Memory B cell (primary cell): ENCODE results near the gene CD200R1L.

Source experiments
- ATAC-seq: fragments of 150-1000 bp; cut with Tn5 transposase; 2 replicates; pipeline ENCODE4 v1.10.0; 2021; ENCODE audit warnings: low read depth, mild to moderate bottlenecking, moderate library complexity
- DNase-seq, 2 donors: peaks; one replicate each; pipeline ENCODE4 v3.0.0; 2022; ENCODE audit warnings: low spot score in 2 of 2
- H3K27ac Mint-ChIP-seq: one replicate; pipeline ENCODE4 v1.8.0; 2022; ENCODE audit warnings: mild to moderate bottlenecking, moderate library complexity, mixed read lengths
- H3K27me3 Mint-ChIP-seq: one replicate; pipeline ENCODE4 v1.8.0; 2022; ENCODE audit warnings: mixed read lengths
- H3K36me3 Mint-ChIP-seq: one replicate; pipeline ENCODE4 v1.8.0; 2022; ENCODE audit warnings: mild to moderate bottlenecking, mixed read lengths
- H3K4me1 Mint-ChIP-seq: one replicate; pipeline ENCODE4 v1.8.0; 2022; ENCODE audit warnings: mixed read lengths
- H3K4me3 Mint-ChIP-seq: one replicate; pipeline ENCODE4 v1.8.0; 2022; ENCODE audit warnings: mild to moderate bottlenecking, moderate library complexity, mixed read lengths
- H3K9me3 Mint-ChIP-seq: one replicate; pipeline ENCODE4 v1.8.0; 2022; ENCODE audit warnings: mixed read lengths

CD200R1L gene

DNA sequence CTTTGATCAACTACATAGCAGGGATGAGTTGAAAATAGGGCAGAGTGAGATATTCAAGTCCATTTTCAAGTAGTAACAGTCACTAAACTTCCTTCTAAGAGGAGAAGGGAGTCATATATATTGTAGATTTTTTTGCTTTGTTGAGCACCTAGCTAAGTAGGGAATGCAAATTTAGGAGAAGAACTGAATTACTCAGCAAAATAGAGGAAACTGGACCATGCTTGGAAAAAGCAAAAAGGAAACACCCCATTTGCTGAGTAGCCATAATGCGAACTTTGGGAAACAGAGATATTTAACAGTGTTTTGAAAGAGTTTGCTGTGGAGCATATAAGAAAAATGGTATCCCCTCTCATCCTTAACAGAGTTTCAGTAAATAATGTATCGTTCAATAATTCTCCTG, 54.9 kb downstream of the CD200R1L start:
- Mint-ChIP-seq H3K4me3 (no peak overlapping the region), H3K4me1 (peaks cover 14% of the 10 kb centered on the region), H3K9me3 (no peaks in the 10 kb centered on the region), H3K27me3 (no peaks in the 10 kb centered on the region), H3K36me3 (no peaks in the 10 kb centered on the region), H3K27ac (no peak overlapping the region)
- ATAC-seq = no peak
- DNase-seq = no peak

DNA sequence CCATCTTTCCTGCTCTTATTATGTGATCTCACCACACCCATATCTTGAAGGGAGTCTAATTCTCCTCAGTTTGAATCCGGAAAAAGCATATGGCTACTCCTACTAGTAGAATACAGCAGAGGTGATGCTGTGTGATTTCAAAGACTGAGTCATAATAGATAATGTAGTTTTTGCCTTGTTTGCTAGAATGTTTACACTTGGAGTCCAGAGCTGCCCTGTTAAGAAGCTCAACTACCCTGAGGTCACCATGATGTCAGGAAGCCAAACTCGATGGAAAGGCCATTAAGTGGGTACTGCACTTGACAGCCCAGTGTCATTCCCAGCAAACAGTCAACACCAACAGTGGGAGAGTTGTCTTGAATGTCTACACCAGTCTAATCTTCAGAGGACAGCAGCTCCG, 56.9 kb downstream of the CD200R1L start:
- no peaks in the 10 kb centered on the region for H3K9me3 Mint-ChIP-seq
- DNase-seq (no peak), ATAC-seq (no peak)
- no peaks in the 10 kb centered on the region for H3K27me3 Mint-ChIP-seq
- H3K27ac Mint-ChIP-seq = no peak overlapping the region
- H3K36me3 Mint-ChIP-seq = no peaks in the 10 kb centered on the region
- no peak overlapping the region for H3K4me3 Mint-ChIP-seq
- peaks cover 13% of the 10 kb centered on the region for H3K4me1 Mint-ChIP-seq

DNA sequence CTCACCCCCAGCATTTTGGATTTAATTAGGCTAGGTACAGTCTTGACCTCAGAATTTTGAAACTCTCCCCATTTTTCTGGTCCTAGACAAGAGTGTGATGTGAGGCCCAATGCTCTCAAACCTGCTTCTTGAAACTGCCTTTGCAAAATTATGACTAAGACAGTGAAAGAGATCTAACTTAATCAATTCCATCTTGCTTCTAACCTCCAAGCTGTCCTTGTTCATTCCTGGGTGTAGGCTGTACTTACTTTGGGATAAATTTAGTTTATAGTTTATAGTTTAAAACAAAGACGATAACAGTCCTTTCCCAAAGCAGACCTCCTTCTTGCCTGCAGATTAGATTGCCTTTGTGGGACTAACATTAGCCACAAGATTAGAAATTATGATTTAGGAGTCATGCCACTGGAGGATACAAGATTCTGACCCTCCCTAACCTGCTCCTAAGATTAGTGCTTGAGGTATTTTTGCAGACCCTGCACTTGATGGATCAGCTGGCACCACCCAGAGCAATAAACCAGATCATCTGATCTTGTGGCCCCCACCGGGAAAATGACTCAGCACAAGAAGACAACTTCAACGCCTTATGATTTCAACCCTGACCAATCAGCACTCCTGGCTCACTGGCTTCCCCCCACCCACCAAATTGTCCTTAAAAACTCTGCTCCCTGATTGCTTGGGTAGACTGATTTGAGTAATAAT, 59.6 kb downstream of the CD200R1L start:
- Mint-ChIP-seq H3K9me3 (no peaks in the 10 kb centered on the region), H3K4me1 (no peaks in the 10 kb centered on the region), H3K4me3 (no peak overlapping the region), H3K27ac (no peak overlapping the region), H3K27me3 (no peaks in the 10 kb centered on the region), H3K36me3 (no peaks in the 10 kb centered on the region)
- DNase-seq (no peak), ATAC-seq (no peak)

DNA sequence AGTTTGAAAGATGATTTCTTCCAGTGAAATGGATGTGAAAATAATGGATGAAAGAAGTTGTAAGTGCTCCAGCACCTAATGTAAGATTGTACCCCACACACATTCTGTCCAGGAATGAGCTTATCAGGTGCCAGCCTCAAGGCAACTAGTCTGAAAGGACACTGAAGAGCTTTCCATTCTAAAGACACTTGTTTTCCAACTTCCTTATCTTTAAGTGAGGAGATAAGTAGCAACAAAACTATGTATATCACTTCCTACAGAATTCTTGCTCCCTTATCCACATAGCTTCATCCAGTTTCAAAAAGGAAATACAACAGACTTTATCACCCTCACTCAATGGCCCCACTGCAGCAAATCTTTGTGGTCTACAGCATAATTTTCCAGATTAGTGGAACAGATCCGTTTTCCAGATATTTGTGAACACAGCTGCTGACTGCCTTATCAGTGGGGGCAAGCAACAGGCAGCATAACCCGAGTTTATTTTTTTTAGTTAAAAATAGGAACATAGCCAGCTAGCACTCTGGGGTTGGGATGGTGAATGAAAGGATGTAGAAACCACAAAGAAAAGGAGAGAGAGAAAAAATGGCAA, 60.6 kb downstream of the CD200R1L start:
- Mint-ChIP-seq H3K4me1 (no peaks in the 10 kb centered on the region), H3K27ac (no peak overlapping the region), H3K36me3 (no peaks in the 10 kb centered on the region), H3K4me3 (no peak overlapping the region), H3K9me3 (no peaks in the 10 kb centered on the region), H3K27me3 (no peaks in the 10 kb centered on the region)
- no peak for DNase-seq
- no peak for ATAC-seq

DNA sequence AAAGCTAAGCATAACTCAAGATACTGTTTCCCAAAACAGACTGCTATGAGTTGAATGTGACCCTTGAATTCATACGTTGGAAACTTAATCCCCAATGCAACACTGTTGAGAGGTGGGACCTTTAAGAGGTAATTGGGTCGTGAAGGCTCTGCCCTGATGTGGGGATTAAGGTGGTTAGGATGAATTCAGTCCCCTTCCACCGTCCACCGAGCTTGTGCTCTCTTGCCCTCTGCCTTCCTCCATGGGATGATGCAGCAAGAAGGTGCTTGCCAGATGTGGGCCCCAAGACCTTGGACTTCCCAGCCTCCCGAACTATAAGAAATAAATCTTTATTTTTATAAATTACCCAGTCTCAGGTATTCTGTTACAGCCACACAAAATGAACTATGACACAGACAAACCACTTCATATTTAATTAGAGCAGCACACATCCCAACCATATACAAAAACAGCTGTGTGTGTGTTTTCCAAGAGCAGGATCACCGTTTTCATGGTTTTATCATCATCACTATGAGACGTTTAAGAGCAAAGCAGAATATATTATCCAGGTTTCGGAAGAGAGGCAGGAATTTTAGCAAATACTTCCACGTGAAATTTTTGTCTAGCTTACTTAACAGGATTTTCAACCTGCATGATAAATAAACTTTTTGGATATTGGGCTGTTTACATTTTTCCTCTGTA, 61.2 kb downstream of the CD200R1L start:
- Mint-ChIP-seq H3K36me3 (no peaks in the 10 kb centered on the region), H3K27ac (no peak overlapping the region), H3K4me3 (no peak overlapping the region), H3K9me3 (no peaks in the 10 kb centered on the region), H3K4me1 (no peaks in the 10 kb centered on the region), H3K27me3 (no peaks in the 10 kb centered on the region)
- DNase-seq (no peak), ATAC-seq (no peak)

DNA sequence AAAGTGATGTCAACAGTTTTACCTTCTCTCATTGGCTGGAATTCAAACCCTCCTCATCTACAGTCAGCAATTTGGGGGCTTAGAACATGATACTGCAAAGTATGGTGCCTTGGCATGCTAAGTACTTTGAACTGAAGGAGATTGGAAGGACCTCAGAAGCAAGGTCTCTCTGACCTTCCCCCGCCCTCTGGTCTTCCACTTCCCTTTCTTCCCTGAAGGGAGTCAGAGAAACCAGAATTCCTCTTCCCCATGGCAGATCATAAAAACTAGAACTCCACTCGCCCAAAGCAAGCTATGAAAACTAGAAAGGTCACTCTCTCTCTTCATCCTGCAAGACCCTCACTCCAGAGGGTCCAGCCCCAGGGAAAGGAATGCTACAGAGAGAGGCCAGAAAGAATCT, 64.2 kb downstream of the CD200R1L start:
- peaks cover 9% of the 10 kb centered on the region for H3K4me1 Mint-ChIP-seq
- no peak for ATAC-seq
- DNase-seq = no peak
- no peaks in the 10 kb centered on the region for H3K36me3 Mint-ChIP-seq
- H3K4me3 Mint-ChIP-seq = no peak overlapping the region
- no peak overlapping the region for H3K27ac Mint-ChIP-seq
- no peaks in the 10 kb centered on the region for H3K27me3 Mint-ChIP-seq
- no peaks in the 10 kb centered on the region for H3K9me3 Mint-ChIP-seq

DNA sequence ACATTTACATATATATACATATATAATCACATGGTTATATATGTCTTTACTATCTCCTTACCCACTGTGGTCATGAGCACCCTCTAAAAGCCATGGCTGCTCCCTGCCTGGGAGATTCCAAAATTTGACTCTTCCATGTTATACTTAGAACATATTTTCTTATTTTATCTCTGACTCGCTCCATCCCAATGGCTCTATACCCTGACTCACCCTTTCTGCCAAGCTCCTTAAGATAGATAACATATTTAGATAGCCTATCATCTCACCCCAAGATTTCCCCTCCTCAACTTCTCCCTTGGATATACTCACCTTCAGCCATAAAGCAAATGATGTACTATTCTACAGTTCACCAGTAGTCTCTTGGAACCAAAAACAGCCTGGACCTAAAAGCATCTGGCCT, 65.1 kb downstream of the CD200R1L start:
- Mint-ChIP-seq H3K4me1 (peaks cover 13% of the 10 kb centered on the region), H3K27ac (no peak overlapping the region), H3K36me3 (no peaks in the 10 kb centered on the region), H3K4me3 (no peak overlapping the region), H3K9me3 (no peaks in the 10 kb centered on the region), H3K27me3 (no peaks in the 10 kb centered on the region)
- no peak for DNase-seq
- no peak for ATAC-seq

DNA sequence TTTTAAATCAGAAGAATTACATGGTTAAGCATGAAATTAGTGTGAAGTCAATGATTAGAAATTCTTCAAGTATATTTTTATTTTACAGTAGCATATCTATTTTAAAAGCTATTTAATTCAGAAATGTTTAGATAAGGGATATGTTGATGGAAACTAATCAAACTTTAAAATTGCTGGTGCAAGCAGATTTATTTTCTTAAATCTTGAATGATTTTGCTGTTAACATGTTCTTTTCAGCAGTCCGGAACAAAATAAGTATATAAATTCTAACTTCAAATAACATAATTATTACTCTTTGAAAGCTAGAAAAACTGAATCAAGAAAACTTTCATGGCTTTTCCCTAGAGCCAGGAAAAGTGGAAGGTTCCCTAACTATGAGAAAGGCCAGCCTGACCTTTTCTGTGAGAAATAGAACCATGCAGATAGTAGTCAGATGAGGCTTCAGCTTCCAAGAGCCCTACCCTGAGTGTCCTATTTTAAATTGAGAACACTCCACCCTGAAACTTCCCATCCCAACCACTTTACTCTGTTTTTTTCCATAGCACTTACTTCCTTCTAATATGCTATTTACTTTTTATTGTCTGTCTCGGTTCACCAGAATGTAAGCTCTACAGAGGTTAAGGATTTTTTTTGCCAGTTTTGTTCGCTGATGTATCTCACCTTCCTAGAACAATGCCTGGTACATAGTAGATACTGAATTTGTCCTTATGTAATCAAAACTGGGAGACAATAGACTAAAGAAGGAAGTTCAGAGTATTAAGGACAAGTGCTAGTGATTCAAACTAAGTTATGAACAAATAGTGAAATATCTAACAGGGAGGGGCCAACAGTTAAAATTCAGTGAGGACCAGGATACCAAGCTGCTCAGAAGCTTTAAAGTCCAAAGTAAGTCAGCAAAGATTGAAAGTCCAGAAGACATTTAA, 66.8 kb downstream of the CD200R1L start:
- H3K4me1 Mint-ChIP-seq = peaks cover 23% of the 10 kb centered on the region
- H3K36me3 Mint-ChIP-seq = no peaks in the 10 kb centered on the region
- DNase-seq (no peak), ATAC-seq (no peak)
- H3K9me3 Mint-ChIP-seq = no peaks in the 10 kb centered on the region
- H3K27ac Mint-ChIP-seq = peak overlapping the region; percentile 12
- H3K4me3 Mint-ChIP-seq = no peak overlapping the region
- no peaks in the 10 kb centered on the region for H3K27me3 Mint-ChIP-seq

DNA sequence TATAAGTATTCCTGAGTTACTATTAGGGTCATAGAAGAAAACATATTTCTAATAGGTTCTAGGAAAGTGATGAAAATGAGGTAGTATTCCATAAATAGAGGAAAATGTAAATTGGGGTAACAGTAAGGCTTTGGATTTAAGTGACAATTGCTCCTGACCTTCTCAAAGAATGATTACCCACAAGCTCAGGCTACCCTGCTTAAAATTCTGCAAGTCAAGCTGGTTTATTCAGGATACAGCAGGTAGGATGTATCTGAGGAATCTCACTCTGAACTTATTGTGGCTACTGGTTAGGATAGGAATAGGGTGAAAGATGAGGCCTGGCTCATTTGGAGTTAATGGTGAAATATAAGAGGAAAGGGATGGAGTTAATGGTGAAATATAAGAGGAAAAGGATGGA, 67.7 kb downstream of the CD200R1L start:
- no peak for ATAC-seq
- H3K27me3 Mint-ChIP-seq = no peaks in the 10 kb centered on the region
- no peak for DNase-seq
- peaks cover 31% of the 10 kb centered on the region for H3K4me1 Mint-ChIP-seq
- H3K4me3 Mint-ChIP-seq = no peak overlapping the region
- H3K9me3 Mint-ChIP-seq = no peaks in the 10 kb centered on the region
- no peak overlapping the region for H3K27ac Mint-ChIP-seq
- H3K36me3 Mint-ChIP-seq = no peaks in the 10 kb centered on the region

DNA sequence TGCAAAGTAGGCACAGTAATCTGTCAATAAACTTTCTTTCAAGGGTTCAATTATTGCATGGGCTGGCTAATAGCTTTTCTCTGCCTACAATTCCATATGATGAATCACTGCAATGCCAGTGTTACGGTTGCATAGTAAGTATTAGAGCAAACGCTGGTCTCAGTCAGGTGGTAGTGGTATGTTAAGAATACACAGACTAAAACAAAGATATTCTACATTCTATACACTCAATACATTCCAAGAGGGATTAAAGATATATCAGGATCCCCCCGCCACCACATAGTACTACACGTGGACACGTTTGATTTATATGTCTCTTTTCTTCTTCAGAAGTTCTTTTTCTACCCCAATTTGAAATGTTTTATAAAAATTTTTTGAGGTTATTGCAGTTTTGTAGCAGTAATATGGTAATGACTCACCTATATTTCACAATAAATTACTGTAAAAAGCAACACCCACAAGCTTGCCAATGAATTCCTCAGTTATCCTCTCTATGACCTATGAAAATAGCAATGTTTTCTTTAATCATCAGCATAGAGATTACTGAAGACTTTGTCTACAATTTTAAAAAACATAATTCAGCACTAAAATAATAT, 68.2 kb downstream of the CD200R1L start:
- Mint-ChIP-seq H3K4me1 (peaks cover 34% of the 10 kb centered on the region), H3K27me3 (no peaks in the 10 kb centered on the region), H3K9me3 (no peaks in the 10 kb centered on the region), H3K36me3 (no peaks in the 10 kb centered on the region), H3K27ac (no peak overlapping the region), H3K4me3 (no peak overlapping the region)
- no peak for ATAC-seq
- DNase-seq = no peak

DNA sequence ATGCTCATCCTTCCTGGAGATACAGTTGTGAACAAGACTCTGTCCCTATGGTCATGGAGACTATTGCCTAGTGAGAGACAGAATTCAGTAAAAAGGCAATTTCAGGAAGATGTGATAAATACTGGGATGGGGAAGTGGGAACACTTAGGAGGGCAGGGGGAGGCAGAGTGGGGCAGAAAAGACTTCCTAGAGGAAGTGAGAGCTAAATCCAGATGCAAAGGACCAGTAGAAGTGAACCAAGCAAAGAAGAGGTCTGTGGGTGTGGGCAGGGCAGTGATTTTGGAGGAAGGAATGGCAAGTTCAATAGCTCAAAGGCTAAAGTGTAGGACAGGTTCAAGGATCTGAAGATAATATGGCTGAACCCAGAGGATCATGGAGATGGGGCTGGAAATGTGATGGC, 68.9 kb downstream of the CD200R1L start:
- no peak for DNase-seq
- no peak for ATAC-seq

DNA sequence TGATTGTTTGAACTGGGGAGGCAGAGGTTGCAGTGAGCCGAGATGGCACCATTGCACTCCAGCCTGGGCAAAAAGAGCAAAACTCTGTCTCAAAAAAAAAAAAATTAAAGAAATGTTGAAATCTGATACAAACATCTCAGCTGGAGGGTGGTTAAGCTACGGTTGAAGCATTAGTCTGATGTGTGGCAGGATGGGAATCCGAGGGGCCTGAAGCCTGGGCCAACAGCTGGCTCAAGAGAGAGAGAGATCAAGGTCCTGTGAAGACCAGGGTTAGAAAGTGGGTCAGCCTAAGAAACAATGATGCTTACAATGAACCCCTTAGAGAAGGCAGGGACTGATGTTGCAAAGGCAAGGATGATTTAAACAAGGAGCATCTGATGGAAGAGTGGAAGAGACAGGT, 69.8 kb downstream of the CD200R1L start:
- H3K9me3 Mint-ChIP-seq = no peaks in the 10 kb centered on the region
- no peaks in the 10 kb centered on the region for H3K36me3 Mint-ChIP-seq
- no peak for ATAC-seq
- H3K4me1 Mint-ChIP-seq = peaks cover 43% of the 10 kb centered on the region
- no peak for DNase-seq
- no peaks in the 10 kb centered on the region for H3K27me3 Mint-ChIP-seq
- no peak overlapping the region for H3K4me3 Mint-ChIP-seq
- no peak overlapping the region for H3K27ac Mint-ChIP-seq

More for the DNA sequence above, 68.9 kb downstream of the CD200R1L start:
- peak overlapping the region; percentile 2 for H3K27ac Mint-ChIP-seq
- H3K36me3 Mint-ChIP-seq = no peaks in the 10 kb centered on the region
- no peaks in the 10 kb centered on the region for H3K9me3 Mint-ChIP-seq
- H3K4me3 Mint-ChIP-seq = no peak overlapping the region
- no peaks in the 10 kb centered on the region for H3K27me3 Mint-ChIP-seq
- H3K4me1 Mint-ChIP-seq = peaks cover 36% of the 10 kb centered on the region

DNA sequence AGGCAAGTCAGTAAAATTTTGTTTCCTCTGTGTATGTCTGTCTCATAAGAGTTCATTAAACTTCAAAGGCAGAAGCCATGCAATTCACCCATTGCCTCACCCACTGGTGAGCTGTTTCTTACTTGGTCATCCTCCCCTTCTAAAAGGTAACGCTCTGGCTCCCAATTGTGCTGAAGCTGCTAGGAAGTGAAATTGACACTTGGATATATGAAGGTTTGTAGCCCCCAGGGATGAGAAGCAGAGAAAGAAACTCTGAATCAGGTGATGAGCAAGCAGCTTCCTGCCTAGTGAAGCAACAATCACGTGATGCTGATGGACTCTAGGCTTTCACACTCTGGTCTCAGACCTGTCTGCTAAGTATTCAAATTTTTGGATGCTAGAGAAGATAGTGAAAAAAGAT, 70.7 kb downstream of the CD200R1L start:
- Mint-ChIP-seq H3K36me3 (no peaks in the 10 kb centered on the region), H3K4me1 (peaks cover 44% of the 10 kb centered on the region), H3K4me3 (no peak overlapping the region), H3K9me3 (no peaks in the 10 kb centered on the region), H3K27ac (peak overlapping the region; percentile 85), H3K27me3 (no peaks in the 10 kb centered on the region)
- DNase-seq (no peak), ATAC-seq (peak; percentile 34)
